GM19438 (cell line): ENCODE measurements around the gene EDAR.

Experiments
- ATAC-seq: cut with Tn5 transposase; IDR thresholded peaks from one replicate; pipeline ENCODE4 v1.9.1; 2021; ENCODE audit warnings: low read depth; ENCODE audit not compliant: unreplicated experiment

The EDAR gene

DNA sequence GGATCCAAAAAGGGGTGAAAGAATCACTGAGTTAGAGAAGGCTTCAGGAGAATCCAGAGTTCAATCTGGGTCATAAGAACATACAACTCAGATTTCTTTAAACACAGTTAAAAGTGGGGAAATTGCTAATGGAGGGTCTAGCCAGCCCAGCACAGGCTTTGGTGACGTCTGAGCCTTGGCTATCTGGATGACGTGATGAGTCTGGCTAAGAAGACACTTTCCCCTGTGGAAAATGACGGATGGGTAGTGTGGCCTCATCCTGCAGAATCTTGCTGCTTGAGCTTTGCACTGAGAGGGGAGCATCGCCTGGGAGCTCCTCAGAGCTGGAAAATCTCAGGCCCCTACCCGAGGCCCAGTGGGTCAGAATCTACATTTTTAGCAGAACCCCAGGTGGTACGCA lies 19.2 kb downstream of the EDAR start:
- no peak for ATAC-seq

DNA sequence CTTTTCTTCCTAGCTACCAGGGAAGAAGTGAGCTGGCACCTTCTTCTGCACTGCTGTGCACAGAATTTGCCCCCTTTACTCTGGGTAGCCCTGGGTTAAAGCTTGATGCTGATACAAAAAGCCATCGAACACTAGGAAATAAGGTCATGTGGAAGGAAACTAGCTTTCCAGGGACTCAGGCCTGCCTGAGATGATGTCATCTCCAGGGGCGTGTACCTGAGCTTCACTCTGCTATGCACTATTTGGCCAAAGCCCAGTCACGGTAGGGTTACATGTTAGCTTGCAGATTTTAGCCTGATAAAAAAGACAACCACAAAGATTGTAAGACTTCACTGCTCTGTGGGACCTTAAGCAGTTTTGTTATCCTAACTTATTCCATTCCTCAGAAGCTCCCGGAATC lies 20.4 kb downstream of the EDAR start:
- ATAC-seq: no peak

DNA sequence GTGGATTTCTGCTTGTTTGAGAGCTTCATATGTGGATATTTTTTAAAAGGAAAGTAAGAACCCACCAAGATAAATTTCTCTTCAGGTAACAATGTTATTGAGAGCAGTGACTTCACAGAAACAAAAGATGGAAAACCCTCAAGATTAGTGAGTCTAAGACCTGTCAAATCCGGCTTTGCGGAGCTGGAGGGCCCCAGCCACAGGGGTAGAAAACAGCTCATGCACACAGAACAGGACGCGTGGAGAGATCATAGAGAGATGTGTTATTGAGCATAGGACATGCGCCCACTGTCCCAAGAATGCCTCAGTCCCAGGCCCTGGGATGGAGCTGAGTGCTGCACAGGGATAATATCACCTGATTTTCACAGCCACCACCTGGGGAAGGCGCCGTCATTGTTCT lies 21.3 kb downstream of the EDAR start:
- ATAC-seq: no peak

DNA sequence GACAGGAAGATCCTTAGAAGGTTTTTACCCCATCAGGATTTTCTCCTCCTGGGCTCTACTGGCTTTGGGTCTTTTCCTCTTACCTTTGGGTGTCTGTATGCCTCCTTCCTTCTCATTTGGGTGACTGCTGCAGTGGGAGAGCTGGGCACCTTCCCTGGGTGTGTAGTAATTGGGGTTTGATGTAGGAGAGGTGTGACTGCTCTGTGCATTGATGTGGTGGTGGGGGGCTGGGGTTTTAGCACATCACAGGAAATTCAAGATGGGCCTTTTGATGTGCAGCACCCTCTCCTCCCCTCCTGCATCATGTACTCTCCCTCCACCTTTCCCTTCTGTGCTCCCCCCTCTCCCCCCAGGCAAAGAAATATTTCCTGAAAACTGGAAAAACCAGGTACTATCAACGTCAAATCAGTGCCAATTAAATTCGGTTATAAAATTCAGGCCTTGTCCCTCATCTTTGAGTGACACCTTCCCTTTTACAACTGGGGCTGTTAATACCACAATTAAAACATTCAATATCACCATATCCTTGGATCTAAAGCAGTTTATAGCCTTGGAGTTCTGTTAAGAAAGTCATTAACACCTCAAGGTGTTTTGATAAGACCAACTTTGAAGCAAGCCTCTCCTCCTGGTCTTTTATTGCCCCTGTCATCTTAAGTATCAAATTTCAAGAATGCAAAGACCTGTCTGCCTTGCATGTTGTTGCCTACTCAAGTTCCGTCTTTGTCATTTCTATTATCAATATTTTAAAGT lies 23.3 kb downstream of the EDAR start:
- no peak for ATAC-seq

DNA sequence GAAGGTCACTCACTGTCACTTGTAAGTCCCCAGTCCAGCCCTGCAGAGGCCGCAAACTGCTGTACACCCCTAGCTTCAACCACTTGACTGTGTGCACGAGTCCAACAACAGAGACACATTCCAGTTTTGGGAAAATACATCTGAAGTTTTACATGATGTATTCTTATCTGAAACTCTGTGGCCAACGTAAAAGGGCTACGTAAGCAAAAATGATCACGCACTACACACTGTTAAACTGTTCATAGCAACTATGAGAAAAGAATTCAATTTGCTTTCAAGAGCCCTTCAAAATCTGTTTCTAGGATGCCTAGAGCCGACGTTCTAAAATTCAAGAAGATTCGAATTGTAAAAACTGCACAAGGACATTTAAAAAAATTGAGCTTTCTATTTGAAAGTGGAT lies 26.0 kb downstream of the EDAR start:
- no peak for ATAC-seq

DNA sequence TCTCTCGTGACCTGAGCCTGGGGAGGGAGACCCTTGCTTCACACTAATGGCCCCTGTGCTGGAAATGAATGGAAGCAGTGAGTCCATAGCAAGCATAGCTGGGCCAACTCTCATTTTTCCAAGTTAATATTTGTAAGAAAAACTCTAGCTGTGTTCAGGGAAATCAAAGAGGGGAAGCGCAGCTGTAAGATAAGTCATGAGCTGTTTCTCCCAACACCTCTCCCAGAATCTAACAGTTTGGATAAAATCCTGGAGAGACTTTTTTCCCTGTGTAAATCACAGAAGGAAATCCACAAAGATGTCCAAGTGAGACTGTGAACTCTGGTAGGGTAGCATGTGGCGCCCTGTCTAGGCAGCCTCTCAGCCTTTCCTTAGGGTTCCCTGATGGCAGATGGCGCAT lies 27.2 kb downstream of the EDAR start:
- no peak for ATAC-seq

DNA sequence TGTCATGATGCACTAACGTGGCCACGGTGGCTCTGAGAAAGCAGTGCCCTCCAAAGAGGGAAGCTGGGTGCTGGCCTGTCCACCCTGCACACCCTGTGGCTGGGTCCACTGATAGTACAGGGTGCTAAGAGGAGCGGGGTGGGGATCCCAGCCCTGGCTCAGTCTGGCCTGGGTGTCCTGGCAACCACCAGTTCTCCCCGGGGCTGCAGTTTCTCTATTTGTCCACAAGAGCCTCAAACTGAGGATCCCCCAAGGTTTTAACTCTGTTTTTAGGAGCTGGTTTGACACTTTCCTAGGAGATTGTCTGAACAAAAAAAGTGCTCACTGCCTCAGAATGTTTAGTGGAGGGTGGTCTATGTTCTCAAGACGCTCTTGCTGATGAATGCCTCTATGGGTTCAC lies 29.0 kb downstream of the EDAR start:
- no peak for ATAC-seq

DNA sequence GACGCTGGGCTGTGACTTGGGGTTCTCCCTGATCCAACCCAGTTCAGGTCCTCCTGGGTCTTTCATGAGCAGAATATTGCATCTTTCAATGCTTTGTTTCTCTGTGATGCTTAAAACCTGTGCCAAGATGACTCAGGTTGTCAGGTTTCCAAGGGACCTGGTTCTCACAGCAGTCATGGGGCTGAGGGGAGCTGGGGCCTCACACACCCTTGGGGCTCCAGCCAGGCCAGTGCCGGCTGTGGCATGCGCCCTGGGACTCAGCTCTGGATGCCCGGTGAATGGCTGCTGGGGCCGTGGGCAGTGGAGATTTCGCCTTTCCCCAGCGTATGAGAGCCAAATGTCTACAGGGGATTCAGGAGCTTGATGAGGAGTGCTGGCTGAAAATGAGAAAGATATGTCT lies 29.6 kb downstream of the EDAR start:
- ATAC-seq: no peak

DNA sequence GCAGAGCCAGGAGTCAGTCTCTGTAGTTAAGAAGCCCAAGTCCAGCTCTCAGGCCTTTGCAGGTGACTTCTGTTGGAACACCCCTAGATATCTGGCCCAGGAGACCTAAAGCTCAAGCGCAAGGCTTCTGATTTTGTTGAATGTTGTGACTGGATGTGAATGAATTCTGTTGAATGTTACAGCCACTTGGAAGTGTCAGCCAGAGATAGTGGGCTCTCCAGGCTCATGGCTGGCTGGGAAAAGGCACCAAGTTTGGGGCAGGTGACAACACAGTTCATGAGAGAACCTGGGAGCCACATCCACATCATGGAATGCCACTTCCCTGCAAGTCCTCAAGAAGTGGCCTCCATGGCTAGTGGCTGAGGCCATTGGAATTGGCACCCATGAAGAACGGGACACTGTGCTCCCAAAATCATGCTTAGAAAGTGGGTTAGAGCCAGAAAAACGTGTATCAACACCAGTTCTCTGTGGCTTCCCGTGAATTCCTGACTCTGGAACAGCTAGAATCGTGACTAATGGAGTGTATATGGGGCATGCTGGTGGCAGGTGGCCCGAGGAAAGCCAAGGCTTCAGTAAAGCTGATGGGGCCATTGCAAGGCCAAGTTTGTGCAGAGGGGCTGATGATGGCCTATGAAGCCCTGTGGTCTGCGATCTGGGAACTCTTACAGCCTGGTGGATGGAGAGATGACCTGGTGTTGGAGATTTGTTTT lies 30.2 kb downstream of the EDAR start:
- no peak for ATAC-seq

DNA sequence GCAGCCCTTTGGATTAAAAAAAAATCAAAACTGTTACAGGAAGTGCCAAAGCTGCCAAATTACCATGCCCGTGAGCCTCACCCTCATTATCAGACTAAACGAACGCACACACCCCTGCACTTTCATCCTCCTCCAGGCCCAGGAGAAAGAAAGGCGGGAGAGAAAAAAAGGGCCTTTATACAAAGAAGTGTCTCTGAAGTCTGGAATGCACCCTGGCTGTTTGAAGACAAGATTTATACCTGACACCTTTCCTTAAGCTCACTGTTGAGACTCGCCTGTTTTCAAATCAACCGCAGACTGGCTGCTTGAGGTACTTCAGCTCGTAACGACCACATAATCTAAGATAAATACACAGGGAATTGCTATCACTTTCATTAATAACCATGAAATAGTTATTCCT lies 31.0 kb downstream of the EDAR start:
- ATAC-seq: no peak

DNA sequence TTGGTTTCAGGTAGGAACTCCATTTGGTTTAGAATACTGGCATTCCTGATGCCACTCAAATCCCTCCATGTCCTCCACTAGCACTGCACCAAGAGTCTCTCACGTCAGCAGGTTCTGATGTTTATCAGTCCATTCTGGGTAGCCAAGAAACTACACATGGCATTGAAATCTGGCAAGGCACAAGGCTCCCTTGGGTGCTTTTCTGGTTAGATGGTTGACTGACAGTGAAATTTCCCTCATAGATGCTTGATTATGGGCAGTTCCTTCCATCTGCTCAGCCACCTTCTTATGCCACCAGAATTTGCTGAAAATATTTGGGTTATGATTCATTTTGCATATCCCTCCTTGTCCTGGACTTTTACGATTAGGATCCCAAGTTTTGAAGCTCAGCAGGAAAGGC lies 32.6 kb downstream of the EDAR start:
- no peak for ATAC-seq

DNA sequence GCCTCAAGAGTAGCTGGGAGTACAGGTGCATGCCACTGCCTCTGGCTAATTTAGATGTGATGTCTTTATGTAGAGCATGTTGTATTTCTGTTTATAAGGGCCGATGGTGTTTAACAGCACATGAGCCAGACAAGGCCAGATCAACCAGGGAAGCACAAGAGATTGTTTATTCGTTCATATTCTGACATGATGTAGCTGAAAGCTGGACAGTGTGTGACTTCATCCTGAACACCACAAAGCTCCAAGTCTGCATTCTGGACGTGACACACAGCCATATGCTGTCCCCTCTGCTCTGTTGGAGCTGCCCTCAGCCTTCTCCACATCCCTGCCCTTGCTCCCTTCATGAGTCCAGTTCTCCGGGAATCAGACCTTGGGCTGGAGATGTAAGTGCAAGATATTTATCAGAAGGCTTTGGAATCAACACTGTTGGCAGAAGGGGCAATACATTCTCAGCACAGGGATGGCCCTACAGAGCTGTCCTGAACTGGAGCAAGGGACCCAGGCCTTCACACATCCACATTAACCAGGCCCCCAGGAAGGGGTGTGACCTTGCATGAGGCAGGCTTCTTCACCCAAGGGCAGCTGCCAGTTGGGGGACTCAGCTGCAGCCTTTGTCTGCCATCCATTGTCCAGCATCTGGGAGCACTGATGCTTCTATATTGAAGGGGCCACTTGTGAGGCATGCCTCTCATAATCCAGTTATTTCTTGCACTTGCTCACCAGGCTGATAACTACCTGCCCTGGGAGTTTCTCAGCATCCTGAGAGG lies 38.5 kb downstream of the EDAR start:
- ATAC-seq: no peak

DNA sequence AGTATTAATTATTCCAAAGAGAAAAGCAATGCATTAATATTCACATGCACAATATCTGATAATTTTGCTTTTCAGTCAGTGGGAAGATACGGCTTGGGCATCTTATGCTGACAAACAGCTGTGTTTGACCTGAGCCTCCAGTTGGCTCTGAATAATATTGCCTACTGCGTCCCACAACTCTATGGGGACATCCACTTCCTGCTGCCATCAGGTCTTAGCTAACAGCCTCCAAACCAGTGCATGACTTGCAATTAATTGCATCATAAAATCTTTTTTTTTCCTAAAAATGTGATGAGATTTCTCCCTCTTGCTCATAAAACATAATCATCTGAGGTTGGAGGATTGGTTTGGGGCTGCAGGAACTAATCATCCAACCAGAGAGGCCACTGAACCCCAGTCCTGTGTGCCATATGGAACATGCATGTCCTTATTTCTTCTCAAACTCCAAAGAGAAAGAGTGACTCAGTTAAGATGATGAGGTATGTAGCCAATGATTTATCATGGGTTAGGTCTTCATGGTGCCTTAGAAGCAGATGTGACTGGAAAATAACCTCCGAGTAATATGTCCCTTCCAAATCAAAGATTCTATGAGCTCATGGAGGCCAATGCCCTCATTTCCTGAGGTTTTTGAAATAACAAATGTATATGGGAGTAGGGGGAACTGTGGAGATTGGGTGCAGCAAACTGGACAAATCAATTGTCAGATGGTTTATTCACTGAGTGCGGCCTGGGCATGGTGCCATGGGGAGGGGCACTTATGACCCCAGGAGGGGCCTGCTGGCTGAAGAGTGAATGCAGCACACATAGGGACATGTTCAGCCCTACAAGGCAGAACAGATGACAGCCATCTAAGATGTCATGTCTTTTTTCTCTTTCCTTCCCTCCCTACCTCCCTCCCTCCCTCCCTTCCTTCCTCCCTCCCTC lies 39.4 kb downstream of the EDAR start:
- no peak for ATAC-seq

DNA sequence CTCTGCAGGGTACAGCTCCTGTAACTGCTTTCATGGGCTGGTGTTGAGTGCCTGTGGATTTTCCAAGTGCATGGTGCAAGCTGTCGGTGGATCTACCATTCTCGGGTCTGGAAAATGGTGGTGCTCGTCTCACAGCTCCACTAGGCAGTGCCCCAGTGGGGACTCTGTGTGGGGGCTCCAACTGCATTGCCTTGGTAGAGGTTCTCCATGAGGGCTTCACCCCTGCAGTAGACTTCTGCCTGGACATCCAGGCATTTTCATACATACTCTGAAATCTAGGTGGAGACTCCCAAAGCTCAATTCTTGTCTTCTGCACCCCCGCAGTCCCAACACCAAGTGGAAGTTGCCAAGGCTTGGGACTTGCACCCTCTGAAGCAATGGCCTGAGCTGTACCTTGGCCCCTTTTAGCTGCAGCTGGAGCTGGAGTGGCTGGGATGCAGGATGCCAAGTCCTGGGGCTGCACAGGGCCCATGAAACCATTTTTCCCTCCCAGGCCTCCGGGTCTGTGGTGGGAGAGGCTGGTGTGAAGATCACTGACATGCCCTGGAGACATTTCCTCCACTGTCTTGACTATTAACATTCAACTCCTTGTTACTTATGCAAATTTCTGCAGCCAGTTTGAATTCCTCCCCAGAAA lies 41.6 kb downstream of the EDAR start:
- no peak for ATAC-seq

DNA sequence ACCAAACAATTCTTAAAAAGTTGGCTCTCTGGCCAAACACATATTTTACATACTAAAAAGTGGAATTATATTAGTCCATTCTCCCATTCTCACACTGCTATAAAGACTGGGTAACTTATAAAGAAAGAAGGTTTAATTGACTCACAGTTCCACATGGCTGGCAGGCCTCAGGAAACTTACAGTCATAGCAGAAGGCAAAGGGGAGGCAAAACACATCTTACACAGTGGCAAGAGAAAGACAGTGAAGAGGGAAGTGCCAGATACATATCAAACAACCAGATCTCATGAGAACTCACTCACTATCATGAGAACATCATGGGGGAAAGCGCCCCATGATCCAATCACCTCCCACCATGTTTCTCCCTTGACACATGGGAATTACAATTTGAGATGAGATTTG lies 42.6 kb downstream of the EDAR start:
- ATAC-seq: no peak

DNA sequence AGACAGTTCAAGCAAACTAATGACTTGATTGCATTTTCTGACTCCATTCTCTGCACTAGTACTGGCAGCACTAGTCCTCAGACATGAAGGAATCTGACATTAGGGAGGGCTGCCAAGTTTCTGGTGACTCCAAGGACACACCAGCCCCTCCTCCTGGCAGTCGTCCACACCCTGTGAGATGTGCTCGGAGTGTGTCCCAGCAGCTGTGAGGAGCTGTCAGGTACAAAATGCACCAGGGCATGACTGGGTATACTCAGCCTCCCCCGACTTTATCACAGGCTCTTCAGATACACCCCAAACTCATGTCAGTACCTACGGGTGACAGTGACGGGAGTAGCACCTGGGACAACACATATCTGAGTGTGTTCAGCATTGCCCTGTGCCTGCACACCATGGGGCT lies 43.1 kb downstream of the EDAR start:
- ATAC-seq: no peak

DNA sequence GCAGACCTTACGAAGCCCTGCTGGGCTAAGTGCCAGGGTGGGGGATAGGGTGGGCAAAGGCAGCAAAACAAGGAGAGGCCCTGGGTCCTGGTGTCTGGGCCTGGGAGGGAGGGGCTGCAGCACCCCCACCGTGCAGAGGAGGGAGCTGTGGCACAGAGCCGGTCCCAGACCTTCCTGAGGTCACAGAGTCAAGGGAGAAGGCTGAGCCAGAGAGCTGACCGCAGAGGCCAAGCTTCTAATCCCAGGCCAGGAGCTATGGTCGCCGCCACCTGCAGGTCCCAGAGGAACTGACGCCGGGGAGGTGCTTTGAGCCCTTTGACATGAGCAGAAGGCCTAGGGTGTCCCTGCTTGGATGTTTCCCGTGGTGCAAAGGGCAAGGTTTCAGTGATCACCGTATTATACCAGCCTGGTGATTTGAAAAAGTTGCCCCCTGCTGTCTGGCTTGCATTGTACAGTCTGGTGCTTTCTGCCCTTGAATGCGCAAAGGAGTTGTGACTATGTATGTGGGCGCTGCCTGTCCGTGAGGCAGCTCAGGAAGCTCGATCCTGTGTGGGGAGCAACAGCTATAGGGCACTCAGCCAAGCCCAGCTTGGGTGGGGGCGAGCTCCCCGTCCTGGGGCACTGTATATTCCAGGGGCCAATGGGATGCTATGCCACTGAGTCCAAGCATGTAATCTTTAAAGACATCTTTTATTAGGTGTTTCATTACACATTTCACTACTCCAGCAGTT lies 44.3 kb downstream of the EDAR start:
- no peak for ATAC-seq

DNA sequence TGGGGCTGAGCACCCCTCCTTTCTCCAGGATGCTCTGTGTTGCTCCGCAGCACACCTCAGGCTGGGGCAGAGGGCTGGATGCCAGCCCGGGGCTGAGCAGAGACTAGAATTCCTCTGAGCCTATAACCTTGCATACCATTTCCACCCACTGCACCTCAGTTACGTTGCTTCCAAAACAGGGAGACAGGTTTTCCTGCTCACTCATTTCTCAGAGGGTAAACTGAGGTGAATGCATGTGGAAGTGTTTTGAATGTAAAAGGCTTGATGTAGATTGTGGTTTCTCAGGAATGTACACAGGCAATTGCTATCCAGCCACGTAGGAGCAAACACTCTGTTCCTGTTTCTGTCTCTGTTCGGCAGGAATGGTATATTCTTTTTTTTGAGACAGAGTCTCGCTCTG lies 45.3 kb downstream of the EDAR start:
- ATAC-seq: no peak

DNA sequence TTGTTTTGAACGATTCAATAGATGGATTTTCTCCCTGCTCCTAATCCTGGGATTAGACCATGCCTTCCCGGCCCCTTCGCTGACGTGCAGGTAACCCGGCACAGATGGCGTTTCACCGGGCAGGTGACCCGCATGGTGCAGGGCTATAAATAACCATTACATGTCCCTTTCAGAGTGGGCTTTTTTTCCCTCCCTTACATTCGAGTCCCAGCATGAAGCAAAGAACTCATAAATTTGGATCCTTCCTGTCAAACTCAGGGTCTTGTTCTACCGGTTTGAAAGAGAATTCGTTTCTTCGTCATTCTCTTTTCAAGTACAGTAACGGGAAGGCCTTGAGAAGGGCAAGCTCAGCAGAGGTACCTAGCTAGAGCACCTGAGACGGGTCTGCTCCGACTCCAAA lies 46.1 kb downstream of the EDAR start:
- ATAC-seq: no peak
